GM18519 (cell line): ENCODE data around the gene CTCFL.

ENCODE experiments used
- ATAC-seq: cut with Tn5 transposase; IDR thresholded peaks from one replicate; pipeline ENCODE4 v1.9.1; 2021; ENCODE audit warnings: mild to moderate bottlenecking, moderate library complexity; ENCODE audit not compliant: unreplicated experiment, low FRiP score

The CTCFL gene

DNA sequence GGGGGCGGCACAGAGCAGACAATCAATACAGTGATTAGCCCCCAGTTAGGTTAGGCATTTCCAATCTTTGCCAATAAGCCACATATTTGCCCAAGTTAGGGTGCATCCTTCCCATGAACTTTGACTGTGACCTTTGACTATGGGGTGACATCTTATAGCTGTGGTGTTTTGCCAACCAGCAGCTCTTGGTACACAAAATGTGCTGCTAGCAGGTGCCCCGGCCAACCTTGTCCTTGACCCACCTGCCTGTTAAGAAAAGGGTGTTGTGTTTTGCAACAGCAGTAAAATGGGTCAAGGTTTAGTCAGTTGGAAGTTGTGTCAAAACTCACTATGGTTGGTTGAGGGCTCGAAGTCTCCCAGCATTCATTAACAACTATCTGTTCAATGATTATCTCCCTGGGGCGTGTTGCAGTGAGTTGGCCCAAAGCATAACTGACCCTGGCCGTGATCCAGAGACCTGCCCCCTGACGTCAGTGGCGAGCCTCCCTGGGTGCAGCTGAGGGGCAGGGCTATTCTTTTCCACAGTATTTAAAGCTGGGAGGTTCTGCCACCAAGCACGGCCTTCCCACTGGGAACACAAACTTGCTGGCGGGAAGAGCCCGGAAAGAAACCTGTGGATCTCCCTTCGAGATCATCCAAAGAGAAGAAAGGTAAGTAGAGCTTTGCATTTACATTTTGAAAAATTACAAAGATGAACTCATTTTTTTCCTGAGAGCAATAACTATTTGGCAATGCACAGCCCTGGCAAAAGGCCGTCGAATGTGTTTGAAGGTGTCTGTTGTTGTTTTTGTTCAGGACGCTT, 35.8 kb upstream of the CTCFL start, which contains the start of gene PCK1:
TSS of gene PCK1 (plus strand) at position 557 of the 802 bp plus-strand sequence. CDS start 302 bp downstream, outside the sequence.
- ATAC-seq, result no peak

GRCh38 chr20:57559658-57560553, 35.0 kb upstream of the CTCFL start:
- no peak for ATAC-seq

DNA sequence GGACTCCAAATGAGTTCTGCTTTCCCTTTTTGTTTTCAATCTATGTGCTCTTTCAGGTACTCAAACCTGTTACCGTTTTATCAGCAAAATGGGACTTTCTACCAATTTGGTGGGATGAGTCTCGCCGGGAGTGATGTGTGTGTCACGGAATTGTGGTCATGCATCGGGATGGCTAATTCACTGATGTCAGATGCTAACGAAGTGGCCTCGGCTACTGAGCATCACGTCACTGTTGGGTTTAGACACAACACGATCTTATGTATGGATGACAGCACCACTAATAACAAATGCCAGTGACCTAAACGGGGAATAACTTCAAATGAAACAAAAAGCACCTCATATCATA, 34.3 kb upstream of the CTCFL start:
- no peak for ATAC-seq

DNA sequence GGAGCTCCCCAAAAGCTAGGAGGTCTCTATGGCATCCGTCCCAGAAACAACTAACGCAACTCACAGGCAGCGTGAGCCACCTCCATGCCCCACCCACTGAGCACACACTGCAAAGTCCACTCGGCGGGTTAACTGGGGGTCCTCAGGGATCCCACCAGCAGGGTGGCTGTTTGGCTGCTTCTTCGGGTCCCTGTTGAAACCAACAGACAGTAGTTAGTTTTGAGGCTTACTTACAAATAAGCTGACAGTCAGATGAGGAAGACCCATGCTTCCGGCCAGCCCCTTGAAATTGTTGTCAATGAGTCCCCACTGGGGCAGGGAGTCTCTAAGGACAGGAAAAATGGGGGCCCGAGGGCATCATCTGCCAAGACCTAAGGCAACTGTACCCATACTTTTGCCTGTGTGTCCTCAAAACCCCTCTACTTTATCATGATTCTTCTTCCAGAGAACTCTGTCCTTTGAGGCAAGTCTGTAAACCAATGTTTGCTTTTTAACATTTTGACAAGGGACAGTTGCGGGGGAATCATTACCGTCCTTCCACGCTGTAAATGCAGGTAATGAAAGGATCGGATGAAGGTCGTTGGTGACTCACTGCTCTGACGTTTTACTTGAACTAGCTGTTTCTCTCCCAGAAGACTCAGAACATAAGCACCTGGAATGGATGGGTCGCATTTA, 33.8 kb upstream of the CTCFL start:
- ATAC-seq, result no peak

DNA sequence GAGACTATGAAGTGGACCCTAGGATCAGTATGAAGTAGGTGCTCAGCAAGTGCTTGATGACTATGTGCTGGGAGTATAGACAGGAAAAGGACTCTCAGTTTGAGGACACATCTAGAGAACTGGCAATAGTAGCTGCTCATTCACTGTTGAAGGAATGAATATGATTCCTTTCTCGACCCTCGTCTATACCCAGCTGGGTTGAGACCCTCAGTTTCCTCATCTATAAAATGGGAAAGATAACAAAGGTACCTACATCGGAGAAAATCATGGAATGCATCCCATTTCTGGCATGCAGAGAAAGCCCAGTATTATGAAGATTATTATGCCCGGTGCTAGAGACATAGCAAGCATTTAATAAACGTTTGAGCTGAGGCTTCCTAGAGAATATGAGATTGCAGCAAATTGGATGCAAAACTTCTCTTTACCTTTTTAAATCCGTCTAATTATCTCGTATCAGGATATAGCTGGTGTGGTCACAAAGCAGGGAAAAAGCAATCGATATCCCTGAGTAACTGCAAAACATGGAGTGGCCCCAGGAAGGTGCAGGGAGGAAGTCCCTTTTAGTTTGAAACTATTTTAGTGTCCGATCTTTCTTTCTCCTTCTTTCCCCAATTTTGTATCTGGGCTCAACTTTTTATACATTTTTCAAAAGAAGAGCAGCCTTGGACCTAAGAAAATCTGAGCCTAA, 33.1 kb upstream of the CTCFL start:
- no peak for ATAC-seq

DNA sequence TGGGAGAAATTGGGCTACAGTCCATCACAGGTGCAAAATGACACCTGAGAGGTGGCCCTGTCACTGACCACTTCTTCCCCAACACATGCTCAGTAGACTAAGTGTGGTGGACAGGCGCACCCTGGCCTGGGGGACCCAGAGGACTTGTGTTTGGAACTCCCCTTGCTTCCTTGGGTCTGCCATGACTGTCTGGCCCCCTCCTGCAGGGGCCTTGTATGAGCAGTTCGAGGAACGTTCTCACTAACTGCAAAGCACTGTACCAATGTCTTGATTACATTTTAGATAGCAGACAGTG, 32.0 kb upstream of the CTCFL start:
- no peak for ATAC-seq

DNA sequence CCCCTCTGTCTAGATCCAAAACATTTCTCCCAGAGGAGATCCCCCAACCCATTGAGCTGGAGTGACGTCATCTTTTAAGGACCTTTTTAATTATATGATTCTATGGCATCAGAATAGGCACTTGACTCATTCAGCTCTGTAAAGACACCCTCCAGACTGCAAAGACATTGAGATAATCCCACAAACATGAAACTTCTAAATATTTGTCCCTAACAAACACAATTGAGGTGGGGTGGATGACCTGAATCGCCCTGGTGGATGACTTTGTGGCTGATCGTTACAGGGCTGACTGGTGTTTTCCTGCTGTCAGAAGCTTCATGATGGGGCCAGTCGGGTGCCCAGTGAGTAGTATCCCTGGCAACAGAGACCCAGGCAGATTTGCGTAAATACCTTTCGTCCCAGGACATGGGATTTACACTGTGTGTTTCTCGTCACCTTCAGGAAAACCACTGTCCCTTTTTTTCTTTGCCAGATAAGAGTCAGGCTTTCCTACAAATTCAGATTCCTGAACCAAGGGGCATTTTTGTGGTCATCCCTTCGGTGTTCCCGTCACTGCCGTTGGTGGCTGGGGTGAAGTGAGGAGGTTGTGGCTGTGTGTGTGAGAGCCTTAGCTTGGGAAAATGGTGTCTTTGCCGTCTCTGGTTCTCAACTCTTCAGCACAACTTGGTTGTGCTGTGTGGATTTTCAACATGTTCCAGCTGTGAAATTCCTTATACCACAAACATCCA, 30.7 kb upstream of the CTCFL start:
- no peak for ATAC-seq

DNA sequence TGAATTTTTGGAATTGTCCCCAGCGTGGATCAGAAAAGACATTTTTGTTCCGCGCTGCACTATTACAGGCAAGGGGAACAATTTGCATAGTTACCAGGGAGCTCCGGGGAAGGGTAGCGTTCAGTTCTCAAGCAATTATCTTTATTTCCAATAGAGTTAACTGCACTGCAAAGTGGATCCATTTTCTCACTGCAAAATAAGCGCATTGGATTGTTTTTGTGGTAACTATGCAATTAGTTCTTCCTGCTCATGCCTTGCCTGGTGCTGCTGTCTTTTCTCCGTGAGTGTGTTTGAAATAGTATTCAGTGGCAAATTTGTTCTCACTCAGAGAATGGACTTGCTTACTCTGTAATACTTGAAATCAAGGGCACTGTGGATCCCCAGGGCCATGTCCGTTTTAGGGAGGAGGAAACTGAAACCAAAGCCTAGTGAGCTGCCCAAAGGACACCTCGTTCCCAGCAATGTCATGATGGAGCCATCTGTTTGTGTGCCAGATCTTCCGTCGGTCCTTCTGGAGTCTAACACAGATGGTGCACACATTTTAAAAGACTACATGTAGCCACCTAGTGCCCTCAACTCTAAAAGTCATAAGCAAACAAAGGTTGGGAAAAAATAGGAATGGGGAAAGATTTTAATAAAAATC, 28.6 kb upstream of the CTCFL start:
- no peak for ATAC-seq

DNA sequence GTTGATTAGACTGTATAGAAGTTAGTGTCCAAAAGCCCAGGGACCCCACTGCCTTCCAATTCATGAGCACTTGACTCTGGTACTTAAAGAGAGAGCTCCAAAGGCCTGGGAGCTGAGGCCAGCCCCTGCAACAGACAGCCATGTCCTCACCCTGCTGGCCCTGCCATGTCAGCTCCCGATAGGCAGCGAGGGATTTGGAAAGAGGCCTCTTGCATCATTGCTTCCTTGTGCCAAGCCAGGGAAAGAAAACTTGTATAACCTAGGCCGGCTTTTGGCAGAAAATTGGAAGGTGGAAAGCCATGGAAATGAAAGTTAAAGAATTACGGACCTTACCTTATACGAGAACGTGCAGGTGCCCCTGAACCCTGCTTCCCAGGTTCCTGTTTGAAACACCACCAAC, 27.5 kb upstream of the CTCFL start:
- ATAC-seq, result no peak

DNA sequence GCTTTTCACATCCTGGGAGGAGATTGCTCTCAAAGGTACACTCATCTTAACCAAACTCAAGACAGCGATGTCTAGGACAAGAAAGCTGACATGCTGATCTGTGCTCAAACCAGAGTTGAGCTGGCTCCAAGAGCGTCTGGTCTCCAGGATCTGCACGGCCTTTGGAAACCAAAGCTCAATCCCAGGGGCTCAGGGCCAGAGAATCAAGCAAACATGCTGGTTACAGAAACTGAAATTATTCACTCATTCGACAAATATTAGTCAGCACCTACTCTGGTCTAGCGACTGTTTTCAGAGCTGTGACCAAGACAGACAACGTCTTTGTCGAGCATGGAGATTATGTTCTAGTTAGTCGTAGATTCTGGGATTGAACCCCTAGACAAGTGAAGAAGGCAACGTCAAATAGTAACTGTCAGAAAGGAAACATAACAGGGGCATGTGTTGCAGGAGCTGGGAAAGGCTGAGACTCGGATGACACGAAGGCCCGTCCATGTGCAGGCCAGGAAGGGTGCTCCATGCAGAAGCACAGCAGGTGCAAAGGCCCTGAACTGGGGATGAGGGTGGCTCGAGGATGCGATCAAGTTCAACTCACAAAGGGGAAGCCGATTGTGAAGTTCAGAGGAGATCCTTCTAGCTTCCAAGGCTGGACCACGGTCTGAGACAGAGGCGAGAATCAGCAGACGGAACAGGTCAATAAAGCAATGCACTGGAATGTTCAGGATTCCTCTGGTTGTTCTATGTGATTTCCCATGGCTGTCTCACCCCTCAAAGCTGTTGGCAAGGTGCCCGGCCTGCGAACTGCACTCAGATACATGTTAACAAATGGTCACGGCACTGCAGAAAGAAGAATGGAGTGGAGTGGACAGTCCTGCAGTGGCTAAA, 23.5 kb upstream of the CTCFL start:
- no peak for ATAC-seq

DNA sequence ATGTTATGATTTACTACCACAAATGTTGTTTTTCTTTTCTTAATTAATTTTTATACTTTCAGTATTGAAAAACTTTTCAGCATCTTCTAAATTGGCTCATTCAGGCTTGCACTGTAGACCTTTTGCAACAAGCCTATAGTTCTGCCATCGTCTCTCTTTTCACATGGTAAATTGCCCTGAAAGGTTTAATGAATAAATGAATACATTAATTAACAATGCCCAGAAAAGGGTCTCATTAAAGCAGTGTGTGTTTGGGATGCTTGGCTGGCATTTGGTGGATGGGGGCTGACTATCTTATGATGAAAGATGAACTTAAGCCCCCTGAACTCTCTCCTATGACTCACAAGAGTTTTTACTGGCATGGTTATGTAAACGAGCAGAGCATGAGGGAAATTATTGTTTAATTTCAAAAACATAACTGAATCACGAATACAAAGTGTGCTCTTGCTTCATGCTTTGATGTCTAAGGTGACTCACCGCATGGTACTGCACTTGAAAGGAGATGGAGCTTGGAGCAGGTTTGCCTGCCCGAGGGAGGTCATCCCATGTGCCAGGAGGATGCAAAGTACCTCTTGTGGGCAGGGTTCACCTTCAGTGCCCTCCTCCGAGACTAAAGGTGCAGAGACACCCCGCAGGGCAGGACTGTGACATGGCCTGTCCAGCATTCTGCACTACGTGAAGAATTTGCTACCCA, 22.2 kb upstream of the CTCFL start:
- no peak for ATAC-seq

GRCh38 chr20:57545927-57546662, 21.2 kb upstream of the CTCFL start:
- ATAC-seq, result no peak

DNA sequence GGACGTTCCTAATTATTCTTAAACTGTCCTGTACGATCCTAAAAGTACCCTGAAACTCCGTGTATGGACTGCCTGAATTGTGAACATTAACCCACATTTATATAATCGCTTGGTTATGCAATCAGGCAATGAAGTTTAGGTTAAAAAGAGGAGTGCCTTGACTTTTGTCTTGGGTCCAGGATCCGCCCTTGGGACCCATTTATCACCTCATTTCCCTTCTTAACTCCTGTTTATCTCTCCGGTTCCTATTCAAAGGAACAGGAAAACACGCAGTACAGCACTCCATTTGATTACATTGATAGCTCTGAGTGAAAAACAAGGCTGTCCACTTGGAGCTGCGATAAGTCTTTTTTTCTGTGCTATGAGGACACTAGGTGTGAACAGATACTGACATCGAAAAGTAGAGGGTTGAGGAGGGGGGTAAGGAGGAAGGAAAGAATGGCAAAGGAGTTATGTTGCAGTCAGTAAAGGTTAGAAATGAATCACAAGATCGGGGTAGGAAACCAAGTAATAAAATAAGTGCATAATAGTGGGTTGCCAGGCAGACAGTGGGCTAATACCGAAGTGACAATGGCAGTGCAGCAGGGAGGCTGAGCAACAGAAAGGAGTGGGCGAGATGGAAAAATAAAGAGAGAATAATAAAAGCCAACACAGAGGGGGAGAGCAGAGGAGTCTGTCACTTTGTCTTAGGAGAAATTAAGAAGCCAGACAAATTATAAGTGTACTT, 20.1 kb upstream of the CTCFL start:
- ATAC-seq, result no peak

GRCh38 chr20:57543754-57544153, 18.8 kb upstream of the CTCFL start:
- ATAC-seq, result no peak

- ATAC-seq, result no peak
Measured at GRCh38 chr20:57540890-57541580, 16.1 kb upstream of the CTCFL start.

GRCh38 chr20:57539889-57540288, 14.9 kb upstream of the CTCFL start:
- no peak for ATAC-seq
